ENCODE data around the gene WSB2. TPM values are rescaled to one million over a fixed set of nuclear protein-coding genes. Genes with fewer than 3 reads are reported as not detected.

The WSB2 gene
- total and polyA plus RNA-seq, 9 of the 15 experiments (the other 6 are each of a cell fraction or from before 2014, with no cell fraction given): 31.4 to 77.6 (median 52.6) TPM

GRCh38 chr12:118016424-118017264, 44.3 kb downstream of the WSB2 start, which contains the start of gene RFC5 (continued):
- TF ChIP-seq ZBTB40 (IDR thresholded peaks at IDR 0.05) (peak; percentile 78), ZBTB40 (CRISPR knock-in tag; IDR thresholded peaks at IDR 0.05) (no peak), CHD4 (IDR thresholded peaks at IDR 0.05; ENCODE audit: insufficient read depth, insufficient replicate concordance, low read depth, low read length, poor library complexity, severe bottlenecking) (no peak), ATF1 (CRISPR knock-in tag; IDR thresholded peaks at IDR 0.05) (peak; percentile 54), ATF1 (tag; IDR thresholded peaks at IDR 0.05) (peak; percentile 79), LARP7 (IDR thresholded peaks at IDR 0.05) (no peak), ZNF165 (CRISPR knock-in tag; IDR thresholded peaks at IDR 0.05; ENCODE audit: borderline replicate concordance) (no peak), HMGN3 (IDR thresholded peaks at IDR 0.05; ENCODE audit: borderline replicate concordance, extremely low read depth, insufficient read length, low read depth, low read length) (peak; percentile 39), PCBP2 (IDR thresholded peaks at IDR 0.05; ENCODE audit: low read depth, low read length, poor library complexity, severe bottlenecking) (no peak), HDAC2 (IDR thresholded peaks at IDR 0.05) (no peak), SP2 (IDR thresholded peaks at IDR 0.05; ENCODE audit: extremely low read depth, low read depth, low read length, poor library complexity, severe bottlenecking) (no peak), CEBPG (CRISPR knock-in tag; IDR thresholded peaks at IDR 0.05) (no peak), CEBPG (tag; conservative IDR thresholded peaks at IDR 0.05 in 1 of 2, IDR thresholded peaks at IDR 0.05 in 1 of 2) (no peak), TCF3 (CRISPR knock-in tag; IDR thresholded peaks at IDR 0.05) (0 out of 2 replicates have a peak, but pooled peaks have one; percentile 28), ZNF280A (IDR thresholded peaks at IDR 0.05; ENCODE audit: low read depth, partially characterized antibody) (no peak), NFYB (IDR thresholded peaks at IDR 0.05; ENCODE audit: extremely low read depth, insufficient read length) (no peak), ZNF212 (CRISPR knock-in tag; IDR thresholded peaks at IDR 0.05) (no peak), MBD2 (IDR thresholded peaks at IDR 0.05; ENCODE audit: borderline replicate concordance, low read depth) (peak; percentile 50; the same call in 1 of the 2 replicates)

All from K562 (cell line).